OCI-LY1 (cell line): ENCODE data around the gene PLEKHM3.
"Not testable (repeated sequence)": the region's sequence is repeated elsewhere in the genome, so short reads cannot be mapped to it uniquely, and the experiment has no call there.

Experiments used
- H2AFZ ChIP-seq: fragments of 200-600 bp; sonication (generic), shearing (Covaris generic); 2 replicates; pipeline ENCODE4 v1.6.0; 2014; ENCODE audit warnings: antibody characterized with exemption, mild to moderate bottlenecking, low read length
- H3F3A ChIP-seq: fragments of 200-600 bp; sonication (generic), shearing (Covaris generic); 2 replicates; pipeline ENCODE4 v1.6.0; 2014; ENCODE audit warnings: mild to moderate bottlenecking, antibody characterized with exemption, low read length, moderate library complexity; ENCODE audit not compliant: insufficient read depth
- H3K27ac ChIP-seq: fragments of 200-600 bp; sonication (generic); 2 replicates; pipeline ENCODE4 v1.5.1; 2014; ENCODE audit warnings: low read length, mixed run types, mild to moderate bottlenecking, low read depth; ENCODE audit not compliant: poor library complexity, severe bottlenecking
- H3K27me3 ChIP-seq: fragments of 200-600 bp; sonication (generic); 2 replicates; pipeline ENCODE4 v1.6.0; 2014; ENCODE audit warnings: antibody characterized with exemption, mild to moderate bottlenecking, low read length, moderate library complexity; ENCODE audit not compliant: insufficient read depth
- H3K36me3 ChIP-seq: fragments of 200-600 bp; sonication (generic); 2 replicates; pipeline ENCODE4 v1.6.1; 2014; ENCODE audit warnings: mild to moderate bottlenecking, antibody characterized with exemption, low read length, moderate library complexity, mixed read lengths; ENCODE audit not compliant: insufficient read depth
- H3K4me1 ChIP-seq: fragments of 200-600 bp; sonication (generic); 2 replicates; pipeline ENCODE4 v1.5.1; 2014; ENCODE audit warnings: mild to moderate bottlenecking, low read length, moderate library complexity; ENCODE audit not compliant: insufficient read depth, severe bottlenecking
- H3K4me2 ChIP-seq: fragments of 200-600 bp; sonication (generic), shearing (Covaris generic); 2 replicates; pipeline ENCODE4 v1.6.1; 2014; ENCODE audit warnings: low read length
- H3K4me3 ChIP-seq: fragments of 200-600 bp; sonication (generic); 2 replicates; pipeline ENCODE4 v1.5.1; 2014; ENCODE audit warnings: low read length, low read depth, mild to moderate bottlenecking, mixed read lengths; ENCODE audit not compliant: poor library complexity, severe bottlenecking
- H3K79me2 ChIP-seq: fragments of 200-600 bp; shearing (Covaris generic); 2 replicates; pipeline ENCODE4 v1.6.1; 2016; ENCODE audit warnings: mixed run types, low read length, mixed read lengths; ENCODE audit not compliant: insufficient read depth
- H3K9ac ChIP-seq: fragments of 200-600 bp; sonication (generic), shearing (Covaris generic); 2 replicates; pipeline ENCODE4 v1.6.1; 2014; ENCODE audit warnings: mild to moderate bottlenecking, low read length, mixed read lengths
- H3K9me2 ChIP-seq: fragments of 200-600 bp; sonication (generic), shearing (Covaris generic); 2 replicates; pipeline ENCODE4 v1.6.1; 2014; ENCODE audit warnings: low read depth, mild to moderate bottlenecking, low read length, mixed read lengths
- H3K9me3 ChIP-seq: fragments of 200-600 bp; shearing (Covaris generic); 2 replicates; pipeline ENCODE4 v1.6.1; 2014; ENCODE audit warnings: low read length, mixed read lengths
- H4K20me1 ChIP-seq: fragments of 200-600 bp; sonication (generic), shearing (Covaris generic); 2 replicates; pipeline ENCODE4 v1.6.0; 2016; ENCODE audit warnings: mild to moderate bottlenecking, low read length; ENCODE audit not compliant: insufficient read depth
- EZH2 ChIP-seq: fragments of 200-600 bp; sonication (generic), shearing (Covaris generic); IDR thresholded peaks from 2 replicates; pipeline ENCODE4 v1.8.0; 2017; ENCODE audit warnings: borderline replicate concordance, mixed run types, mild to moderate bottlenecking, antibody characterized with exemption, low read length, moderate library complexity, mixed read lengths
- TF ChIP-seq, protein P1 (sequence below): fragments of 200-600 bp; sonication (generic), shearing (Covaris generic); IDR thresholded peaks from 2 replicates; pipeline ENCODE4 v1.5.1; 2017; ENCODE audit warnings: mild to moderate bottlenecking, antibody characterized with exemption, low read length, moderate library complexity, mixed read lengths

The PLEKHM3 gene

DNA sequence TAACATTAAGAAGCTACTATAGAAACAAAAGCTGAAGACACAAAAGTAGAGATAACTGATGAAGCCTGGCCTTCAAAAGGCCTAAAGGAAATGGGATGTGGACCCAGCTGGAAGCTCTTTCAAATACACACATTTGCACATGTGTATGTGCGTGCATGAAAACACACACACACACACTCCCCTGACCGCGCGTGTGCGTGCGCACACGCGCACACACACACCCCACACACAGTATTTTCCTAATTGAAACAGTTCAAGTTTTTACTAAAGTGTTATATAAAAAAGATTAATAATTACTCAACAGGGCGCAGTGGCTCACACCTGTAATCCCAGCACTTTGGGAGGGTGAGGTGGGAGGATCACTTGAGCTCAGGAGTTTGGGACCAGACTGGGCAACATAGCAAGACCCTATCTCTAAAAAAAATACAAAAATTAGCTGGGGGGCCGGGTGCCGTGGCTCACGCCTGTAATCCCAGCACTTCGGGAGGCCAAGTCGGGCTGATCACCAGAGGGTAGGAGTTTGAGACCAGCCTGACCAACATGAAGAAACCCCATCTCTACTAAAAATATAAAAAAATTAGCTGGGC is 111.5 kb downstream of the PLEKHM3 start:
- Histone ChIP-seq H3K4me2 (no peak overlapping the region), H3K4me3 (no peak overlapping the region), H3K4me1 (no peaks in the 10 kb centered on the region), H3F3A (no peaks in the 10 kb centered on the region), H3K36me3 (no peaks in the 10 kb centered on the region), H2AFZ (no peak overlapping the region), H3K9me2 (no peaks in the 10 kb centered on the region), H3K79me2 (no peaks in the 10 kb centered on the region), H4K20me1 (no peaks in the 10 kb centered on the region), H3K9ac (no peak overlapping the region), H3K27ac (no peak overlapping the region), H3K27me3 (no peaks in the 10 kb centered on the region), H3K9me3 (no peaks in the 10 kb centered on the region)
- TF ChIP-seq EZH2, result no peak
- TF ChIP-seq, protein P1, sequence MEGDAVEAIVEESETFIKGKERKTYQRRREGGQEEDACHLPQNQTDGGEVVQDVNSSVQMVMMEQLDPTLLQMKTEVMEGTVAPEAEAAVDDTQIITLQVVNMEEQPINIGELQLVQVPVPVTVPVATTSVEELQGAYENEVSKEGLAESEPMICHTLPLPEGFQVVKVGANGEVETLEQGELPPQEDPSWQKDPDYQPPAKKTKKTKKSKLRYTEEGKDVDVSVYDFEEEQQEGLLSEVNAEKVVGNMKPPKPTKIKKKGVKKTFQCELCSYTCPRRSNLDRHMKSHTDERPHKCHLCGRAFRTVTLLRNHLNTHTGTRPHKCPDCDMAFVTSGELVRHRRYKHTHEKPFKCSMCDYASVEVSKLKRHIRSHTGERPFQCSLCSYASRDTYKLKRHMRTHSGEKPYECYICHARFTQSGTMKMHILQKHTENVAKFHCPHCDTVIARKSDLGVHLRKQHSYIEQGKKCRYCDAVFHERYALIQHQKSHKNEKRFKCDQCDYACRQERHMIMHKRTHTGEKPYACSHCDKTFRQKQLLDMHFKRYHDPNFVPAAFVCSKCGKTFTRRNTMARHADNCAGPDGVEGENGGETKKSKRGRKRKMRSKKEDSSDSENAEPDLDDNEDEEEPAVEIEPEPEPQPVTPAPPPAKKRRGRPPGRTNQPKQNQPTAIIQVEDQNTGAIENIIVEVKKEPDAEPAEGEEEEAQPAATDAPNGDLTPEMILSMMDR, result no peak

DNA sequence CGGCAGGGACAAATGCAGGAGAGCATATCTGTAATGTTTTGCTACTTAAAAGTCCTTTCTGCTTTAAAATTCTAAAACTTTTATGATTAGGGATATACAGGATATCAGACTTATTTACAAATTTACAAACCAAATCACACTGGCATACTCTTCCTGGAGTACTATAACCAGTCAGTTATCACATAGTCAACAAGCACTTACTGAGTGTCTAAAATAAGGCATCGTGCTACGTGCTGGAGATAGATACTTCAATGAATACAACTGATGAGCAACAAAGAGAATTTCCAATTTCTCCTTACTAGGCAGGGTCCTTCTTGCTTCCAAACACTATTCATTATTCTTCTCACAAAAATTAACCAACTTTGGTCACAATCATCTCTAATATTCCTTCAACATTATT is 113.5 kb downstream of the PLEKHM3 start:
- no peak for TF ChIP-seq EZH2
- TF ChIP-seq, protein P1, result no peak
- Histone ChIP-seq H3K4me3 (no peak overlapping the region), H4K20me1 (no peaks in the 10 kb centered on the region), H3K4me1 (no peaks in the 10 kb centered on the region), H3F3A (no peaks in the 10 kb centered on the region), H3K27ac (no peak overlapping the region), H3K79me2 (no peaks in the 10 kb centered on the region), H3K9ac (no peak overlapping the region), H3K9me3 (no peaks in the 10 kb centered on the region), H3K36me3 (no peaks in the 10 kb centered on the region), H3K9me2 (no peaks in the 10 kb centered on the region), H2AFZ (no peak overlapping the region), H3K4me2 (no peak overlapping the region), H3K27me3 (no peaks in the 10 kb centered on the region)

DNA sequence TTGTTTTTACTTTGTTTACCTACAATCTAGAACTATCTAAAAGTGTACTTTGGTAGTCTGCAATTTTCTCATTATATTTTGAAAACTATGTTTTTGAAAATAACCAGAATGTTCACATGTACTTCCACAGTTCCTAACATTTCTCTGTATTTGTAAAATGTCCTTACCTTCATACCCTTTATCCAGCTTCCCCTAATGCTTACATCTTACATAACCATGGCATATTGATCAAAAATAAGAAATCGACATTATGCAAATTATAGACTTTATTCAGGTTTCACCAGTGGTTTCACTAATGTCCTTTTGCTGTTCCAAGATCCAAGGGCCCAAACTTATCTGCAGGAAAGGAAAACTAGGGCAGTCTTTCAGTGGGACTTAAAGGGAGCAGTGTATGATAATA is 114.1 kb downstream of the PLEKHM3 start:
- no peak overlapping the region for H3K27ac ChIP-seq

DNA sequence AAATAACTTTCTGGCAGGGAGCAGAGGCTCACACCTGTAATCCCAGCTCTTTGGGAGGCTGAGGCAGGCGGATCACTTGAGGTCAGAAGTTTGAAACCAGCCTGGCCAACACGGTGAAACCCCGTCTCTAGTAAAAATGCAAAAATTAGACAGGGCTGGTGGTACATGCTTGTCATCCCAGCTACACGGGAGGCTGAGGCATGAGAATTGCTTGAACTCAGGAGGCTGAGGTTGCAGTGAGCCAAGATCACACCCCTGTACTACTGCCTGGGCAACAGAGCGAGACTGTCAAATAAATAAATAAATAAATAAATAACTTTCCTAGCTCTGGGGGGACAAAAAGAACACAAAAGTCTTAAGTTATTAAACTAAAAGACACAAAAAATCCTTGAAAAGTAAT is 118.8 kb downstream of the PLEKHM3 start:
- not testable (repeated sequence) for H3K4me3 ChIP-seq, H3K4me2 ChIP-seq, H3F3A ChIP-seq, H3K79me2 ChIP-seq, H3K9ac ChIP-seq, H3K27ac ChIP-seq, H3K4me1 ChIP-seq, H4K20me1 ChIP-seq, H3K9me2 ChIP-seq, H3K27me3 ChIP-seq, H2AFZ ChIP-seq, H3K9me3 ChIP-seq, H3K36me3 ChIP-seq

More for the DNA sequence above, 114.1 kb downstream of the PLEKHM3 start:
- H3K9me3 ChIP-seq, result no peaks in the 10 kb centered on the region
- H3K9ac ChIP-seq, result no peak overlapping the region
- no peaks in the 10 kb centered on the region for H3K4me1 ChIP-seq
- no peak overlapping the region for H3K4me3 ChIP-seq
- no peak for TF ChIP-seq EZH2
- TF ChIP-seq, protein P1, result no peak
- no peaks in the 10 kb centered on the region for H3K9me2 ChIP-seq
- no peaks in the 10 kb centered on the region for H3K27me3 ChIP-seq
- H3K4me2 ChIP-seq, result no peak overlapping the region
- H3K79me2 ChIP-seq, result no peaks in the 10 kb centered on the region
- no peaks in the 10 kb centered on the region for H3F3A ChIP-seq
- H3K36me3 ChIP-seq, result no peaks in the 10 kb centered on the region
- no peak overlapping the region for H2AFZ ChIP-seq
- H4K20me1 ChIP-seq, result no peaks in the 10 kb centered on the region
